ENCODE data around the gene IFT81. TPM values are rescaled to one million over a fixed set of nuclear protein-coding genes. Genes with fewer than 3 reads are reported as not detected.

Gene IFT81
- total and polyA plus RNA-seq, 2 donors (not counting 1 experiment from before 2014, with no cell fraction given): 0.43 to 6.8 TPM

DNA sequence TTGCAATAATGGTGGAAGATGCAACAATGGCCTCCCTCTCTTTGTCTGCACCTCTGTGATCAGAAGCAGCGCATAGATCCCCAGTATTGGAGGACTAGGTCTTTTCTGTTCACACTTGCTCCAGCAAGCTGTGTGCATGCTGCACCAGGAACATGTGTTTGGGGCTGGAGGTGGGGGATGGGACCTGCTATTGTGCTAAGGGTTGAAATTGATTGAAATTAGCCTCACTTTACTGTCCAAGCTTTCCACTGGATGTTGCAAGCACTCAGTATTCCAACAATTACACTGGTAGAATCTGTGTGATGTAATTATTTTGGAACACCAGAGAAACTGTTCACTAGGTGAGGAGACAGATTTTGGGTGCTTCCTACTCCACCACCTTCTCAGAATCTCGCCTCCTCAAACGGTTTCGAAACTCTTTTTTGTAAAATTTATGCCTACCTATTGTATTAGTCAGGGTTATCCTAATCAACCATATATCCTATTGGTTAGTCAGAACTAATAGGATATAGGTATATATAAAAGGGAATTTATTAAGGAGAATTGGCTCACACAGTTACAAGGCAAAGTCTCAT is 35.6 kb downstream of the IFT81 start:
- no peak for TF ChIP-seq EZH2 (IDR thresholded peaks at IDR 0.05; ENCODE audit: borderline replicate concordance, insufficient read depth, low read depth, low read length, poor library complexity, severe bottlenecking)
- TF ChIP-seq, protein P1, sequence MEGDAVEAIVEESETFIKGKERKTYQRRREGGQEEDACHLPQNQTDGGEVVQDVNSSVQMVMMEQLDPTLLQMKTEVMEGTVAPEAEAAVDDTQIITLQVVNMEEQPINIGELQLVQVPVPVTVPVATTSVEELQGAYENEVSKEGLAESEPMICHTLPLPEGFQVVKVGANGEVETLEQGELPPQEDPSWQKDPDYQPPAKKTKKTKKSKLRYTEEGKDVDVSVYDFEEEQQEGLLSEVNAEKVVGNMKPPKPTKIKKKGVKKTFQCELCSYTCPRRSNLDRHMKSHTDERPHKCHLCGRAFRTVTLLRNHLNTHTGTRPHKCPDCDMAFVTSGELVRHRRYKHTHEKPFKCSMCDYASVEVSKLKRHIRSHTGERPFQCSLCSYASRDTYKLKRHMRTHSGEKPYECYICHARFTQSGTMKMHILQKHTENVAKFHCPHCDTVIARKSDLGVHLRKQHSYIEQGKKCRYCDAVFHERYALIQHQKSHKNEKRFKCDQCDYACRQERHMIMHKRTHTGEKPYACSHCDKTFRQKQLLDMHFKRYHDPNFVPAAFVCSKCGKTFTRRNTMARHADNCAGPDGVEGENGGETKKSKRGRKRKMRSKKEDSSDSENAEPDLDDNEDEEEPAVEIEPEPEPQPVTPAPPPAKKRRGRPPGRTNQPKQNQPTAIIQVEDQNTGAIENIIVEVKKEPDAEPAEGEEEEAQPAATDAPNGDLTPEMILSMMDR (IDR thresholded peaks at IDR 0.05): no peak
- Mint-ChIP-seq H3K27me3 (no peaks in the 10 kb centered on the region), H3K27ac (no peak overlapping the region), H3K9me3 (ENCODE audit: insufficient read depth) (peaks cover 2% of the 10 kb centered on the region), H3K4me1 (peaks cover under 1% of the 10 kb centered on the region), H3K4me3 (no peak overlapping the region)
- no peak overlapping the region for H2AFZ ChIP-seq (ENCODE audit: insufficient read depth, low read depth, low read length, poor library complexity, severe bottlenecking)
- H3K4me1 ChIP-seq (ENCODE audit: control insufficient read depth in 2 of 2, insufficient read depth in 2 of 2, low read length in 2 of 2): no peaks in the 10 kb centered on the region
- DNase-seq: no peak
- no peaks in the 10 kb centered on the region for H4K20me1 ChIP-seq (ENCODE audit: control insufficient read depth, insufficient read depth, low read length, poor library complexity, severe bottlenecking)
- H3K9ac ChIP-seq (ENCODE audit: low read length): no peak overlapping the region
- intact Hi-C loops (cut with micrococcal nuclease): no loop called here
- H3K36me3 ChIP-seq (replicated peaks in 1 of 2; ENCODE audit: control extremely low read depth in 1 of 2, control insufficient read depth in 1 of 2, extremely low read depth in 1 of 2, insufficient read depth in 2 of 2, low read length in 1 of 2): no peaks in the 10 kb centered on the region
- no peak overlapping the region for H3K4me2 ChIP-seq (replicated peaks; ENCODE audit: low read depth, low read length, poor library complexity, severe bottlenecking)
- H3K27ac ChIP-seq (ENCODE audit: low read length in 2 of 2): no peak overlapping the region
- H3K79me2 ChIP-seq (ENCODE audit: control insufficient read depth, insufficient read depth, low read length): no peaks in the 10 kb centered on the region
- ChIA-PET POLR2A (no interaction called here), CTCF (no interaction called here)
- no peaks in the 10 kb centered on the region for H3K27me3 ChIP-seq (replicated peaks in 1 of 4; ENCODE audit: control extremely low read depth in 1 of 4, control insufficient read depth in 3 of 4, insufficient read depth in 4 of 4, low read length in 3 of 4)
- ATAC-seq (ENCODE audit: low read depth): no peak
- peaks cover 0 to 20% (median 19%) of the 10 kb centered on the region in 3 donors for H3K9me3 ChIP-seq (ENCODE audit: control extremely low read depth in 1 of 3, control insufficient read depth in 2 of 3, insufficient read depth in 1 of 3, low read length in 2 of 3)
- H3K4me3 ChIP-seq (ENCODE audit: control extremely low read depth in 1 of 5, extremely low read depth in 1 of 5, insufficient read depth in 1 of 5, low read depth in 2 of 5, low read length in 4 of 5): no peak overlapping the region
- 100% methylated on average over 1 of the region's 4 CpGs for WGBS (ENCODE audit: insufficient coverage)

DNA sequence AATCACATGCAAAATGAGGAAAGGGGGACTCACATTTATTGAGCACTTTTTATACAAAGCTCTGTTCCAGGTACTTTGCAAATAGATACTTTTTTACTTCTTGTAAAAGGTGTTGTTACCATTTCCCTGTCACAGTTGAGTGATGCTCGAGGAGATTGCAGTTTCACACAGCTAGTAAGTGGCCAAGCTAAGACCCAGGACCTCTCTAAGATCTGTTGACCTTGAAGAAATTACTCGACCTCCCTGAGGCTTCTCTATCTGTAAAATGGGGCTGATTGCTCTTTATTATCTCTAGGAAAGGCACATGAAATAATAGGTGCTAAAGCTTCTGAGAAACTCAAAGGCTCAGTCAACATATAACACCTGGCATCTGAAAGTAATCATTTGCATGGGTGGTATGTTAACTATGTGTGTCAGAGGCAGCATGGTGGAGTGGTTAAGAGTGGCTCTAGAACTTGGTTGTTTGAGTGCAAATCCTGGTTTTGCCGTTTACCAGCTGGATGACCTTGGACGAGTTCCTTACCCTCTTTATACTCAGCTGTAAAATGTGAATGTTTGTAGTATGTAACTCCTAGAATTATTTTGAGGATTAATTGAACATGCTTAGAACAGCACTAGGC is 41.5 kb downstream of the IFT81 start:
- peak overlapping the region; percentile 2 for H3K4me3 Mint-ChIP-seq
- peak overlapping the region; percentile 23 for H2AFZ ChIP-seq (ENCODE audit: insufficient read depth, low read depth, low read length, poor library complexity, severe bottlenecking)
- no peak overlapping the region for H3K4me3 ChIP-seq (ENCODE audit: control extremely low read depth in 1 of 5, extremely low read depth in 1 of 5, insufficient read depth in 1 of 5, low read depth in 2 of 5, low read length in 4 of 5)
- H3K4me1 ChIP-seq (ENCODE audit: control insufficient read depth in 2 of 2, insufficient read depth in 2 of 2, low read length in 2 of 2): peaks cover 7% of the 10 kb centered on the region in 2 donors
- H4K20me1 ChIP-seq (ENCODE audit: control insufficient read depth, insufficient read depth, low read length, poor library complexity, severe bottlenecking): no peaks in the 10 kb centered on the region
- ChIA-PET POLR2A (no interaction called here), CTCF (interaction anchor here (0.6 to 1.2 kb wide), 2 partner anchors 35 to 59 kb away, joined by 3 read pairs; no protein-coding TSS in a partner anchor)
- WGBS (ENCODE audit: insufficient coverage): 86% methylated on average over 2 of the region's 4 CpGs
- TF ChIP-seq, protein P1 (IDR thresholded peaks at IDR 0.05): no peak
- TF ChIP-seq EZH2 (IDR thresholded peaks at IDR 0.05; ENCODE audit: borderline replicate concordance, insufficient read depth, low read depth, low read length, poor library complexity, severe bottlenecking): no peak
- peak overlapping the region; percentile 25 for H3K9ac ChIP-seq (ENCODE audit: low read length)
- intact Hi-C loops (cut with micrococcal nuclease): no loop called here
- H3K79me2 ChIP-seq (ENCODE audit: control insufficient read depth, insufficient read depth, low read length): no peaks in the 10 kb centered on the region
- H3K27me3 ChIP-seq (replicated peaks in 1 of 4; ENCODE audit: control extremely low read depth in 1 of 4, control insufficient read depth in 3 of 4, insufficient read depth in 4 of 4, low read length in 3 of 4): no peaks in the 10 kb centered on the region
- no peaks in the 10 kb centered on the region for H3K9me3 ChIP-seq (ENCODE audit: control extremely low read depth in 1 of 3, control insufficient read depth in 2 of 3, insufficient read depth in 1 of 3, low read length in 2 of 3)
- peak overlapping the region; percentile 28 for H3K4me2 ChIP-seq (replicated peaks; ENCODE audit: low read depth, low read length, poor library complexity, severe bottlenecking)
- peak overlapping the region; percentile 23 to 34 for H3K27ac ChIP-seq (ENCODE audit: low read length in 2 of 2)
- no peaks in the 10 kb centered on the region for H3K27me3 Mint-ChIP-seq
- no peak for ATAC-seq (ENCODE audit: low read depth)
- H3K36me3 ChIP-seq (replicated peaks in 1 of 2; ENCODE audit: control extremely low read depth in 1 of 2, control insufficient read depth in 1 of 2, extremely low read depth in 1 of 2, insufficient read depth in 2 of 2, low read length in 1 of 2): no peaks in the 10 kb centered on the region
- peak overlapping the region; percentile 4 for H3K27ac Mint-ChIP-seq
- H3K4me1 Mint-ChIP-seq: peaks cover 14% of the 10 kb centered on the region
- DNase-seq: peak; percentile 12
- no peaks in the 10 kb centered on the region for H3K9me3 Mint-ChIP-seq (ENCODE audit: insufficient read depth)

All from B cell (primary cell).